DOHH2 (cell line): ENCODE measurements around the gene NKAP.
"Not testable (repeated sequence)": the region's sequence is repeated elsewhere in the genome, so short reads cannot be mapped to it uniquely, and the experiment has no call there.

ENCODE experiments used
- H3F3A ChIP-seq: fragments of 200-600 bp; sonication (generic), shearing (Covaris generic); 2 replicates; pipeline ENCODE4 v1.6.0; 2016; ENCODE audit warnings: antibody characterized with exemption, mild to moderate bottlenecking; ENCODE audit not compliant: control insufficient read depth, insufficient read depth
- H3K27ac ChIP-seq: fragments of 200-600 bp; sonication (generic); 2 replicates; pipeline ENCODE4 v1.5.1; 2014; ENCODE audit warnings: low read depth, mild to moderate bottlenecking, low read length, moderate library complexity
- H3K27me3 ChIP-seq: fragments of 200-600 bp; sonication (generic); 2 replicates; pipeline ENCODE4 v1.6.1; 2014; ENCODE audit warnings: mild to moderate bottlenecking, low read length, mixed read lengths; ENCODE audit not compliant: control insufficient read depth
- H3K36me3 ChIP-seq: fragments of 200-600 bp; sonication (generic); 2 replicates; pipeline ENCODE4 v1.6.1; 2014; ENCODE audit warnings: mild to moderate bottlenecking, low read length, moderate library complexity, mixed read lengths; ENCODE audit not compliant: control insufficient read depth
- H3K4me1 ChIP-seq: fragments of 200-600 bp; sonication (generic); 2 replicates; pipeline ENCODE4 v1.6.1; 2014; ENCODE audit warnings: mild to moderate bottlenecking, low read length, mixed read lengths; ENCODE audit not compliant: control insufficient read depth
- H3K4me2 ChIP-seq: fragments of 200-600 bp; sonication (generic); 2 replicates; pipeline ENCODE4 v1.6.0; 2014; ENCODE audit warnings: mild to moderate bottlenecking, low read length, moderate library complexity
- H3K4me3 ChIP-seq: fragments of 200-600 bp; sonication (generic); 2 replicates; pipeline ENCODE4 v1.5.1; 2014; ENCODE audit warnings: mild to moderate bottlenecking, low read length, mixed read lengths
- H3K79me2 ChIP-seq: fragments of 200-600 bp; sonication (generic); 2 replicates; pipeline ENCODE4 v1.6.1; 2014; ENCODE audit warnings: mild to moderate bottlenecking, low read length, mixed read lengths; ENCODE audit not compliant: control insufficient read depth
- H3K9me2 ChIP-seq: fragments of 200-600 bp; sonication (generic); replicated peaks from 2 replicates; pipeline ENCODE4 v1.6.1; 2014; ENCODE audit warnings: mild to moderate bottlenecking, low read length, mixed read lengths; ENCODE audit not compliant: control insufficient read depth
- H3K9me3 ChIP-seq: fragments of 200-600 bp; sonication (generic); 2 replicates; pipeline ENCODE4 v1.6.1; 2014; ENCODE audit warnings: antibody characterized with exemption, low read length, mixed read lengths; ENCODE audit not compliant: control insufficient read depth, insufficient read depth
- H4K20me1 ChIP-seq: fragments of 200-600 bp; sonication (generic); 2 replicates; pipeline ENCODE4 v1.6.0; 2014; ENCODE audit warnings: low read depth, mild to moderate bottlenecking, antibody characterized with exemption, low read length, moderate library complexity; ENCODE audit not compliant: control insufficient read depth, insufficient read depth
- CTCF ChIP-seq: fragments of 200-600 bp; sonication (generic); IDR thresholded peaks from one replicate; pipeline ENCODE4 v1.5.1; 2014; ENCODE audit warnings: antibody characterized with exemption, mild to moderate bottlenecking, low read depth, low read length; ENCODE audit not compliant: poor library complexity, severe bottlenecking
- EZH2phosphoT487 ChIP-seq: fragments of 200-600 bp; sonication (generic); IDR thresholded peaks from 2 replicates; pipeline ENCODE4 v1.6.1; 2017; ENCODE audit warnings: borderline replicate concordance, mild to moderate bottlenecking, antibody characterized with exemption, low read length, moderate library complexity, mixed read lengths

Gene NKAP

GRCh38 chrX:119942831-119943184 lies 743 bp downstream of the NKAP start:
- H3K4me3 ChIP-seq, result peak overlapping the region; percentile 91
- no peaks in the 10 kb centered on the region for H3F3A ChIP-seq
- H3K4me2 ChIP-seq, result peak overlapping the region; percentile 80
- no peaks in the 10 kb centered on the region for H3K27me3 ChIP-seq
- no peak for TF ChIP-seq CTCF
- TF ChIP-seq EZH2phosphoT487, result no peak
- no peaks in the 10 kb centered on the region for H3K9me2 ChIP-seq
- peaks cover 14% of the 10 kb centered on the region for H3K4me1 ChIP-seq
- H3K27ac ChIP-seq, result peak overlapping the region; percentile 57
- H3K36me3 ChIP-seq, result no peaks in the 10 kb centered on the region
- H4K20me1 ChIP-seq, result no peaks in the 10 kb centered on the region
- no peaks in the 10 kb centered on the region for H3K9me3 ChIP-seq
- peaks cover 24% of the 10 kb centered on the region for H3K79me2 ChIP-seq

GRCh38 chrX:119942173-119942819 lies 1.3 kb downstream of the NKAP start:
- H3K4me1 ChIP-seq, result peaks cover 14% of the 10 kb centered on the region
- peaks cover 24% of the 10 kb centered on the region for H3K79me2 ChIP-seq
- H3K36me3 ChIP-seq, result no peaks in the 10 kb centered on the region
- peak overlapping the region; percentile 57; the same call in 1 of the 2 replicates for H3K27ac ChIP-seq
- H4K20me1 ChIP-seq, result no peaks in the 10 kb centered on the region
- H3K4me3 ChIP-seq, result peak overlapping the region; percentile 91
- no peaks in the 10 kb centered on the region for H3K27me3 ChIP-seq
- peak overlapping the region; percentile 80 for H3K4me2 ChIP-seq
- H3F3A ChIP-seq, result no peaks in the 10 kb centered on the region
- no peaks in the 10 kb centered on the region for H3K9me2 ChIP-seq
- no peaks in the 10 kb centered on the region for H3K9me3 ChIP-seq
- no peak for TF ChIP-seq EZH2phosphoT487

- Histone ChIP-seq H4K20me1 (no peaks in the 10 kb centered on the region), H3K27ac (no peak overlapping the region), H3K36me3 (no peaks in the 10 kb centered on the region), H3K9me2 (no peaks in the 10 kb centered on the region), H3K4me1 (peaks cover 14% of the 10 kb centered on the region), H3K79me2 (peaks cover 24% of the 10 kb centered on the region), H3K4me2 (no peak overlapping the region), H3K27me3 (no peaks in the 10 kb centered on the region), H3K9me3 (no peaks in the 10 kb centered on the region), H3F3A (no peaks in the 10 kb centered on the region), H3K4me3 (no peak overlapping the region)
- no peak for TF ChIP-seq EZH2phosphoT487
- TF ChIP-seq CTCF, result no peak
Measured at GRCh38 chrX:119941336-119941735, 2.2 kb downstream of the NKAP start.

GRCh38 chrX:119935215-119935874 lies 8.2 kb downstream of the NKAP start:
- Histone ChIP-seq H4K20me1 (no peaks in the 10 kb centered on the region), H3F3A (no peaks in the 10 kb centered on the region), H3K79me2 (no peaks in the 10 kb centered on the region), H3K4me3 (no peak overlapping the region), H3K4me1 (no peaks in the 10 kb centered on the region), H3K27ac (no peak overlapping the region), H3K9me2 (no peaks in the 10 kb centered on the region), H3K4me2 (no peak overlapping the region), H3K9me3 (no peaks in the 10 kb centered on the region), H3K36me3 (peaks cover 15% of the 10 kb centered on the region), H3K27me3 (no peaks in the 10 kb centered on the region)
- no peak for TF ChIP-seq EZH2phosphoT487
- no peak for TF ChIP-seq CTCF

GRCh38 chrX:119922391-119922790 lies 21.2 kb downstream of the NKAP start:
- not testable (repeated sequence) for H4K20me1 ChIP-seq, H3F3A ChIP-seq

More at GRCh38 chrX:119922391-119922790, 21.2 kb downstream of the NKAP start:
- H3K27me3 ChIP-seq, H3K4me2 ChIP-seq, H3K9me3 ChIP-seq, H3K79me2 ChIP-seq, H3K36me3 ChIP-seq, H3K9me2 ChIP-seq, H3K4me3 ChIP-seq, H3K27ac ChIP-seq, H3K4me1 ChIP-seq: not testable (repeated sequence)
